ENCODE data around the gene SNRPD1.
"Not testable (repeated sequence)": the region's sequence is repeated elsewhere in the genome, so short reads cannot be mapped to it uniquely, and the experiment has no call there.

SNRPD1 gene

DNA sequence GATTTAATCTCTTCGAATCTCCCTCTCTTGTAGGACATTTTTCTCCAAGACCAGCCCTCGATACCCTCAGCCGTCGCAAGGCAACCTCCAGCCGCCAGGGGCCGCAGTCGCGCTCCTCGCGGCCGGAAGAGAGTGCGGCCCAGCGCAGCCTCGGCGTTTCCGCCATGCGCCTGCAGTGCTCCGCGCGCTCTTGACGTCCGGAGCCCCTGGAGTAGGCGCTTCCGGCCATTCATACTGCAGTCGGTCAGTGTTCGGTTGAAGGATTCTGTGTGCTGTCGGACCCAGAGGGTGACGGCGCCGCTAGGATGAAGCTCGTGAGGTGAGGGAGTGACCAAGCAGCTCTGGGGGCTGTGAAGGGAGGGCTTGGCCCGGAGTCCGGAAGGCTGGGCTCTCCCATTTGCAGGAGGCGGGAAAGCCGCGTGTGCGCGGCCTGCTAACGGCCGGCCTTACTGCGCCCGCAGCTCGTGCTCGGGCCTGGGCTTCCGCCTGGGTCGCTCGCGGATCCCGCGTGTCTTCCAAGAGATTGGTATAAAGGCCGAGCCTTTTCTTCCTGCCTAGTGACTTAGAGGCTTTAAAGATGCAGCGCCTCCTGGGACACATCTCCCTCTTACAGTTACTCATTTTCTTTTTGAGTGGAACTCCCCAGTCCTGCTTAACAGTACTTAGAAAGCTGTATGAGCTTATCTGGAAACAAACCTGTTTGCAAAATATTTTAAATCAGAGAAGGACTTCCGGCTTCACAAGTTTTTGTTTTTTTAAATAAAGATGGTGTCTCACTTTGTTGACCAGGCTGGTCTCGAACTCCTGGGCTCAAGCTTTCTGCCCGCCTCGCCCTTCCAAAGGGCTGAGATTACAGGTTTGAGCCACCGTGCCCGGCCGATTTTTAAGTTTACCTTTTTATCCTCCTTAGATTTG, at the start of gene SNRPD1:
TSS of gene SNRPD1 (plus strand) at position 190 of the 915 bp plus-strand sequence. CDS start at position 306, 116 bp downstream.
- peak; percentile 89 to 93 for DNase-seq

DNA sequence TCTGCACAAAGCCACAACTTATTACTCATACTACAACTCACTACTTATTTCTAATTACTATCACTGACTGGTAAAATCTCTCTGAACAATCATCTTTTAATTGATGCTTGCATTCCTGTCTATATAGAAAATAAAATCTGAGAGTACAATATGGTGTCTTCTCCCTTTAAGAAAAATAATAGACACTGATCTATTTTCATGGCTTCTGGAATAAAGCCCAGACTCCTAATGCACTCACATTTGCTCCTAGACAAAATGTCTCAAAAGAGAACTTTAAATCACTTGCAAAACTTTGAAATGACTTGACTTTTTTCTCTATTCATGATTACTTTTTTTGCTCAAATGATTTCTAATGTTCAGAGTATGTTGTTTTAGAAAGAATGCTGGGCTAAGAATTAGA, 40.3 kb upstream of the SNRPD1 start:
- no peak for DNase-seq

DNA sequence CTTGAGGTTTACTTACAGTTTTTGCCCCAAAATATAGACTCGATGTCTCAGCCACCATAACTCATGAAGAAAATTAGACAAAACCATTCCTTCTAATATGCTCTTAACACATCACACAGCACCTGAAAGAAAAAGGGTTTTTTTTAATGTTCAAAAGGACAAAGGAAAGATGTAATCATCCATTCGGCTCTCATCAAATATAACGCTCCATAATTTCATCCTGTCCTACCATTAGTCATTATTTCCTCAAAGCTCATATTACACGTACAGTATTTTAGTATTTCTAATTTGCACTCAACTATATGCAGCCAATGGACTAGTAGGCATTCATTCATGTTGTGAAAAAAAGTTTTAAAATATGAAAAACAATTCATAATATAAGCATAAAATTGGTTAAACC, 36.5 kb upstream of the SNRPD1 start:
- peak in 1 of 2 experiments; percentile 2 for DNase-seq

DNA sequence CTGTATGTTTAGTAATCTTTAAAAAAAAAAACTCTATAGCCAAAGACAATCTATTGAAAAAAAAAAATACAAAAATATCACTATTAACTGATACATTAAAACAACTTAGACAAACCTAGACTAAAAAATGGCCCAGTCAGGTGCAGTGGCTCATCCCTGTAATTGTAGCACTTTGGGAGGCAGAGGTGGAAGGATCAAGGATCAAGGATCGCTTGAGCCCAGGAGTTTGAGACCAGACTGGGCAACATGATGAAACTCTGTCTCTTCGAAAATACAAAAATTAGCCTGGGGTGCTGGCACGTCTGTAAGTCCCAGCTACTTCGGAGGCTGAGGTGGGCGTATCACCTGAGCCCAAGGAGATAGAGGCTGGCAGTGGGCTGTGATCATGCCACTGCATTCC, 27.7 kb upstream of the SNRPD1 start:
- no peak for DNase-seq

DNA sequence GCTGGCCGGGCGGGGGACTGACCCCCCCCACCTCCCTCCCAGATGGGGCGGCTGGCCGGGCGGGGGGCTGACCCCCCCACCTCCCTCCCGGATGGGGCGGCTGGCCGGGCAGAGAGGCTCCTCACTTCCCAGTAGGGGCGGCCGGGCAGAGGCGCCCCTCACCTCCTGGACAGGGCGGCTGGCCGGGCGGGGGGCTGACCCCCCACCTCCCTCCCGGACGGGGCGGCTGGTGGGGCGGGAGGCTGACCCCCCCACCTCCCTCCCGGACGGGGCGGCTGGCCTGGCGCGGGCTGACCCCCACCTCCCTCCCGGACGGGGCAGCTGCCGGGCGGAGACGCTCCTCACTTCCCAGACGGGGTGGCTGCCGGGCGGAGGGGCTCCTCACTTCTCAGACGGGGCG, 19.8 kb upstream of the SNRPD1 start:
- DNase-seq = not testable (repeated sequence)

DNA sequence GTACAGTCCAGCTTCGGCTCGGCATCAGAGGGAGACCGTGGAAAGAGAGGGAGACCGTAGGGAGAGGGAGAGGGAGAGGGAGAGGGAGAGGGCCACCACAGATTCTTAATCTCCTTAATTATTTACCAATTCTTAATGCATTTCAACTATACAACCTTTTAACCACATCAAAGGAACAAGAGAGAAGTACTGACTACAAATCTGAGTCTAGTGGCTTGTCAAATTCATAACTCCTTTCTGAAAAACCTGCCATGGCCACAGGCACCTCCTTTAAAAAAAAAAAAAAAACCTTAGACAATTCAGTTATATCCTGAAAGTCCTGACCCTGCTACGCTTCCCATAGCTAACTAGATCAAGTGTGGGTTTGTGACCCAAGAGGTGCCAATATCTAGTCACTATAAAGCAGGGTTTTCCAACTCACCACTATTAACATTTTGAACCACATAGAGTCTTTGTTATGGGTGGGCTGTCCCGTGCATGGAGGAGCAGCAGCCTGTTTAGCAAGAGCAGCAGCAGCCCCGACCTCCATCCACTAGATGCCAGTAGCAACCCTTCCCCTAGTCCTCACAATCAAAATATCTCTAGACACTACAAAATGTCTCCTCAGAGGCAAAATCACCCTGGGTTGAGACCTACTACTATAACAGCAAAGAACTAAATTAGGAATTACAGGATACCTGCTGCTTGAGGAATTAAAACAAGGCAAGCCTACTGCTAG, 18.4 kb upstream of the SNRPD1 start:
- DNase-seq = no peak

DNA sequence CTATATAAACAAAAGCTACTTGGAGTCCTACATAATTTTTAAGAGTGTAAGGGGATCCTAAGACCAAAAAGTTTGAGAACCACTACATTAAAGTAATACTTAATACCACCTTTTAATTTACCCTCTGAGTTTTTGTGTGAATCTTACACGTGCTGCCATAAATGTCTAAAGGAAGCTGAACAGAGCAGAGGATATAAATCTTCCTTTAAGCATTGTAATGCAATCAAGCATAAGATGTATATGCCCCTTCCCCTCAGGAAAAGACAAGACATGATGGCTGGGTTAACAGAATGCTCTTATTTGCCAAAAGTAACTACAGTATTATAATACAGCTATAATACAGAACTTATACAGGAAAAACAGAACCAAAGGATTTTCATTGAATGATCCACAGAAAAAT, 14.5 kb upstream of the SNRPD1 start:
- DNase-seq = no peak

DNA sequence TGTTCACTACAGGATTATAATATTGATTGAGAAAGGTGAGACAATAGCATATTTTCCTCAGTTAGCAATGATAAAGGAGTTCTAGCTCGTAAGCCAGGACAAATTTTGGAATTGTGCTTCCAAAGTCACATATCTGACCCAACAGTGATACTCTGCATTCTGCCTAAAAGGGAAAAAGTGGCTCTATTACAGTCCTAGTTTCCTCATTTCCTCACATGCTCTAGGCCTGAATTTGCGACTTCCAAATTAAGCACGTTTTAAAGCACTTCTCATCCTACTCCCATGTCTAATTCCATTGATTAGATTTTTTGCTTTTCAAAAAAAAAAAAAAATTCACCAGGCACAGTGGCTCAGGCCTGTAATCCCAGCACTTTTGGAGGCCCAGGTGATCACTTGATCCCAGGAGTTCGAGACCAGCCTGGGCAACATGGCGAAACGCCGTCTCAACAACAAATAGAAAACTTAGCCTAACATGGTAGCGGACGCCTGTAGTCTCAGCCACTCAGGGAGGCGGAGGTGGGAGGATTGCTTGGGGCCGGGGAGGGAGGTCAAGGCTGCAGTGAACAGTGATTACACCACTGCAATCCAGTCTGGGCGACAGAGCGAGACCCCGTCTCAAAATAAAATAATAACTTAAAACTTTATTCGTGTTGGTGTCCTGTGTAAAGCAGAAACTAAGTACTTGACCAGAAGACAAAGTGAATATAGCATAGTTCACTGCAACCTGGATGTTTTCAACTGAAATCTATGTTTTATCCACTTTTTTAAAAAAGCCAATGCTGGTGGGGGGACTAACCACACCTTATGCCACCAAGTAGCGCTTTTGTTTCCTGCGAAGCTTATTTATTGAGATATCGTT, 13.2 kb upstream of the SNRPD1 start:
- peak; percentile 15 to 16 for DNase-seq

DNA sequence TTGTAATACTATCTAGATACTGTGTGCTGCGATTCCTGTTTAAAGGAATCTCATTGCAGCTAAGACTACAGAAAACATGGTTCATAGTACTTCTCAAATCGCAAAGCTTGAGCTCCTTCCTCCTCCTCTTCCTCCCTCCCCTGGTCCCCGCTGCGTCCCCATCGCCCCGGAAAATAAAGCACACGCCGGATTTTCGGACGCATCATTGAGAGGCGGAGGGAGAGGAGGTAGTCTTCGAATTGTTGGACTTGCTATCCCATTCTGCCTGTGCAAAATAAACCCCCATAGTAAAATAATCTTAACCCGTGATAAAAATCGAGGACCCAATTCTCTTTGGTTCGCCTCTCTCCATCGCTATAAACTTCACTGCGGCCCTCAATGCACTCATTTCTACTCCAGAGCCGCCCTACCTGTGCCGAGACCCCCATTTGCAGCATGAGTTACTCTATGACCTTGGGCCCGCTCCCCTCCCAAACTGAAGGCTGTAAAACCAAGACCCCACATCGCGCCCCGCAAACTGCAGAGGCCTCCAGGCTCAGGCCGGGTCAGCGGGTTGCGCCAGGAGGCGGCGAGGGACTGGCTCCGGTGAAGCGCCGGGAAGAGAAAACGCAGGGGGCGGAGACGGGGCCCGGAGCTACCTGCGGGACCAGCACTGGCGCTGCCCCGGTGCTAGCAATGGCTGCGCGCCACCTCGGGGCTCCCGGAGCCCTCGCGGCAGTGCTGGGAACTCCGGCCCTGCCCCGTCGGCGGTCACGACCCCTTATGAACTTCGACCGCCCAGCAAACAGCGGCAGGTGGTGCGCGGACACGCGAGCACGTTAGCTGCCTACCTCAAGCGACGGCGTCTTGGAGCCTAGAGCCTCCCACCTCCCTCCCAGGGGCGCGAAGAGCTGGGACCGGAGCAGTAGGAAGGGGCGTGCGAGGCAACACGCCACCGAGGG, 12.3 kb upstream of the SNRPD1 start:
- peak; percentile 48 to 63 for DNase-seq

DNA sequence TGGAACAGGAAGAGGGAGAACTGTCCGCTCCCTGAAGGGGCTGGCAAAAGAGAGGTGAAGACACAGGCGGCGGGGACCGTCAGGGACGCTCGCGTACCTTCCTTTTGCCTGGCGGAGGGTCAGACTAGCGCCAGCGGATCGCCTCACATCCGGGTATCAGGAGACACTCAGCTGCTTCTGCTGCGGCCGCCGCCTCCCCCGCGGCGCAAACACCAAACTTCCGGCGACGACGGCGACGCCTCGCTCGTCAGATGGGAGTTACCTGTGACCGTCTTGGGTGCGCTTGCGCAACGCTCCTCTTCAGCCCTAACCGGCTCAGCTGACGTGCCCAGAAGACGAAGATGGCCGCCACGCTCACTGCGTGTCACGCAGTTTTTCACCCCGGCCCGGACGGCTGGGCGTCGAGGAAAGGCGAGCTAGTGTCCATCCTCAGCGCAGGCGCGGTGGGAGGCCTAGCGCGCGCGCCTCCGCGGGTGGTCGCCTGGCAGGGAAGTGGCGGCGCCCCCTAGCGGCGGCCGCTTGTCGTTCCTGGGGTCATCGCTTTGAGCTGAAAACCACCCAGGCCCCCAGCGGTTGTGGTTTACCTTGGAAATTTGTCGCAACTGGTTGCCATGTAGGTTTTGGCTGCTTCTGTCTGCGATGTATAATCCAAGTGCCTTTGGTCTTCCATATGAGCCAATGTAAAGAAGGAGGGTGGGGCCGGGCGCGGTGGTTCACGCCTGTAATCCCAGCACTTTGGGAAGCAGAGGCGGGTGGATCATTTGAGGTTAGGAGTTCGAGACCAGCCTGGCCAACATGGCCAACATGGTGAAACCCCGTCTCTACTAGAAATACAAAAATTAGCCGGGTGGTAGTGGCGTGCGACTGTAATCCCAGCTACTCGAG, 11.3 kb upstream of the SNRPD1 start, which contains the start of gene ESCO1:
TSS of gene ESCO1 (minus strand) at position 179 of the 885 bp plus-strand sequence. CDS start 25,861 bp downstream, outside the sequence.
- DNase-seq = peak; percentile 95 to 98

DNA sequence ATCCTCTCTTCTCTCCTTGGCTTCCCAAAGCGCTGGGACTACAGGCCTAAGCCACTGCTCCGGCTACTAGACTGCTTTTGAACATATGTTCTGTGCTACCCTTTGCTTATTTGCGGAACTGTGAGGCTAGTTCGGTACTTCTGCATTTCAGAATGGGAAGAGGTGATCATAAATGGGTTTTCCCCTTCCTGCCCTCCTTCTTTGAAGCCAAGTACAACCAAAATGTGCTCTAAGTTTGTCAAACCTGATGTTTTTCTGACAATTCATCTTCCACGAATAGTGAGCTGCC, 9.9 kb upstream of the SNRPD1 start:
- DNase-seq = no peak

DNA sequence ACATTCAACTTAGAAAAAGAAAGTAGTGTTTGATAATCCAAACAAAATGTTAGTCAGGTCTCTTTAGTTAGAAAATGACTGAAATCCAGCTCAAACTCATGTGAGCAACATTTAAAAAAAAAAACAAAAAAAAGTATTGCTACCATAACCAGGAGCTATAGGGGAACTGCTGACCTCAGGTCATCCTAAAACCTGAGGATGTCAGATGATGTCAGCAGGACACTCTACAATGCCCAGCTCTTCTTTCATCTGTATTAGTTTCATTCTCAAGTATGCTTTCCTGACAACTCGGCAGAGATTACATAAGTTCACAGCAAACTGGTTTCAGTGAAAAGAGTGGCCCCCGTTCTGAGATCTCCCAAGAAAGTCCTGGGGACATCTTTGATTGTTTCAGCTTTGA, 7.4 kb upstream of the SNRPD1 start:
- no peak for DNase-seq

DNA sequence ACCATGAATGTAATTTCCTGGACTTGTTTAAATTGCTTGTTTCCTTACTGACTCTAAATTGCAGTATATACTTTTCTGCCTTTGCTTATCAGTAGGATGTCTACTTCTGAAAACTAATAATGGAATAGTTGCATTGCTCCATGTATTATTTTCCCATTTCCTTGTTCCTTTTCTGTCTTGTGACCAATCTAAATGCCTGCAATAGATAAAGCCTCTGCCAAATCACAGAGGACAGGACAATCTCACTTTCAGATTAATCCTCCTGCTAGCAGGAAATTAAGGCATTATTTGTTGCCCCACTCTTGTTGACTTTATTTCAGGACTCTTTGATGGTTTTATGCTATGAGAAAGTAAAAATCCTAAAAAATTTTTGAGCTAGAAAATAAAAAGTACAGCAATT, 6.9 kb upstream of the SNRPD1 start:
- DNase-seq = no peak

DNA sequence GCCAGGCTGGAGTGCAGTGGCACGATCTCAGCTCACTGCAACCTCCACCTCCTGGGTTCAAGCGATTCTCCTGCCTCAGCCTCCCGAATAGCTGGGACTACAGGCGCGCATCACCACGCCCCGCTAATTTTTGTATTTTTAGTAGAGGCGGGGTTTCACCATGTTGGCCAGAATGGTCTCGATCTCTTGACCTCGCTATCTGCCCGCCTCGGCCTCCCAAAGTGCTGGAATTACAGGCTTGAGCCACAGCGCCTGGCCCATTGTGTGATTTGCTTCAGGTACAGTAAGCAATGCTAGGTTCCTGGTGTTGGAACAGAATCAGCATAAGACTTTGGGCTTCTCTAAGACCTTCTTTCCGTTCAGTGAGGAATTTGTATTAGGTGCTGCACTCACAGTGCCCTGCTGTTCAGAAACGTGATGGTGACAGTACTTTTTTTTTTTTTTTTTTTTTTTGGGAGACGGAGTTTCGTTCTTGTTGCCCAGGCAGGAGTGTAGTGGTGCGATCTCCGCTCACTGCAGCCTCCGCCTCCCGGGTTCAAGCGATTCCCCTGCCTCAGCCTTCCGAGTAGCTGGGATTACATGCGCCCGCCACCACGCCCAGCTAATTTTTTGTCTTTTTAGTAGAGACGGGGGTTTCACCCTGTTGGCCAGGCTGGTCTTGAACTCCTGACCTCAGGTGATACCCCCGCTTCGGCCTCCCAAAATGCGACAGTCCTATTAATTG, 551 bp upstream of the SNRPD1 start:
- DNase-seq = not testable (repeated sequence)

DNA sequence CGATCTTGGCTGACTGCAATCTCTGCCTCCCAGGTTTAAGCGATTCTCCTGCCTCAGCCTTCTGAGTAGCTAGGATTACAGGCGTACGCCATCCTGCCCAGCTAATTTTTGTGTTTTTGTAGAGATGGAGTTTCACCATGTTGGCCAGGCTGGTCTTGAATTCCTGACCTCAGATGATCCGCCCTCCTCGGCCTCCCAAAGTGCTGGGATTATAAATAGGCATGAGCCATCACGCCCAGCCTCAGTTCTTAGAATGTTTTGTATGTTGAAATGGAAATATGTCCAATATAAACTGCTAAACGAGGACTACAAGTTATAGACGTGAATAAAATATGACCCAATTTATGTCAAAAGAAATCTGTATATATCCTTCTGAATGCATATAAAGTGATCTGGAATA, 9.5 kb downstream of the SNRPD1 start:
- DNase-seq = not testable (repeated sequence)

DNA sequence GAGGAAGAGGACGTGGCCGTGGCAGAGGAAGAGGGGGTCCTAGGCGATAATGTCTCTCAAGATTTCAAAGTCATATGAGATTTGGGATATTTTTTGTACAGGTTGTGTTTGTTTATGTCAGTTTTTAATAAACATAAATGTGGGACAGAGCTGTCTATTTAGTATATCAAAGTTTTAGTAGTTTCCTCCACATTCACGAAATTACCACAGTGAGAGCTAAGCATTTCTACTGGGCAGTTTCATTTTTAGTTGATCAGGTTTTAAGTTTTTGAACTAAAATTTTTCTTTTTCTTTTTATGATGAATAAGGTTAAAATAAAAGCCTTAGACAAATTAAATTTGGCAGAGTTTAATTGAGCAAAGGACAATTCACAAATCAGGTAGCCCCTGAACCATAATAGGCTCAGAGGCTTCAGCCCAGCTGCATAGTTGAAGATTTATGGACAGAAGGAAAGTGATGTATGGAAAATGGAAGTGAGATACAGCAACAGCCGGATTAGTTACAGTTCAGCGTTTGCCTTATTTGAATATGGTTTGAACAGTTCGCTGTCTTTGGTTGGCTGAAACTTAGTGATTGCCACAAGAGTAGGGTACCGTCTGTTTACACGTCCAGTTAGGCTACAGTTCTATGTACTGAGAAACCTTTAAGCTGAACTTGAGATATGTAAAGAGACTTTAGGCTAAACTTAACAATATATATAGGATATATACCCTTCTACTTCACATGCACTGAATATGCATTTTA, 17.1 kb downstream of the SNRPD1 start:
- no peak for DNase-seq

DNA sequence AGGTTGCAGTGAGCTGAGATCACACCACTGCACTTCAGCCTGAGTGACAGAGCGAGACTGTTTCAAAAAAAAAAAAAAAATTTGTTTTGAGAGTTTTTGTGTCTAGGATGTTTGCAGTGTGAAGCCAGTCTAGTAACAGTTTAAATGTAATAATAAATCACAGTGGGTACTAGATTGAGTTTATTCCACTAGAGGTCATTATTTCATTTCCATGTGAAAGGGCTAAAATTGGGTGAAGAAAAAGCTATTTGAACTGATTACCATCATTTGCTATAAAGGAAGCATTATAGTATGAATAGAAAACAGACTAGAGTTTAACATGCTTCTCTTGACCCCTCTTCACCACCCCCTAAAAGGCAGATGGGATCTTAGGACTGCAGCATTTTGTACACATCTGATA, 20.3 kb downstream of the SNRPD1 start:
- DNase-seq = no peak

DNA sequence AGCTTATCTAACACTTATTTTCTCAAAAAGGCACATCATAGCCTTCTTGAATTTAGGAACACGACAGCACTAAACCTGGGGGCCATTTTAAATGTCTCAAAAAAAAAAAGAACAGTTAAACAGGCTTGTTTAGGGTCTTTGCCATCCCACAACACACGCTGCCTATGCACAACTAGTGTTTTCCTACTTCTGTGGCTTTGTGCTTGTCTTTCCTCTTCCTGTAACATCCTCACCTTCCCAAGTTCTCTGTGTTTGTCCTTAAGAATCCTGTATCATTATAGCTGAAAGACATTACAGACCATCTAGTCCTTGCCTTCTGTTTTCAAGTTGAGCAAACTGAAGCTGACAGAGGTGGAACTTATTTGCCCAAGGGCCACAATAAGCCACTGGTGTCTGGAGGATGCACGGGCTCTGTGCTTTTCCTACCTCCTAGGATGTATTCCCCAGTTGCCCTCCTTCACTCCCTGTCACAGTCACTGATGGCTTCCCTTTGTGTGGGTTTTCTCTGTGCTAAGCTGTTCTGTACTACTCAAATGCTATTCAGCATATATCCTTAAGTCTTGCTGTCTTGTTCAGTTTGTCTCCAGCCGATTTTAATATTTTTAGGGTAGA, 22.6 kb downstream of the SNRPD1 start:
- no peak for DNase-seq

DNA sequence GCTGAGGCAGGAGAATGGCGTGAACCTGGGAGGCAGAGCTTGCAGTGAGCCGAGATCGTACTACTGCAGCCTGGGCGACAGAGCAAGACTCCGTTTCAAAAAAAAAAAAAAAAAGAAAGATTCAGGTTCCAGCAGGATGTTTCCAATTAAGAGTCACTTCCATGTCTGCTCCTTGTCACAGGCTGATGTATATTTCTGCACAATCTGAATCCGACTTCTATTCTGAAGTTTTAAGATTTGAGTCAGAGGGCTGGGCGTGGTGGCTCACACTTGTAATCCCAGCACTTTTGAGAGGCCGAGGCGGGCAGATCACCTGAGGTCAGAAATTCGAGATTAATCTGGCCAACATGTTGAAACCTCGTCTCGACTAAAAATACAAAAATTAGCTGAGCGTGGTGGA, 24.7 kb downstream of the SNRPD1 start:
- DNase-seq = no peak

Measured in NCI-H2081 (cell line).